Astrocyte (in vitro differentiated cells and primary cell): ENCODE data around the gene PARN. TPM values are rescaled to one million over a fixed set of nuclear protein-coding genes. Genes with fewer than 3 reads are reported as not detected.

Experiments
- DNase-seq: peaks from one replicate; pipeline ENCODE4 v3.0.0-alpha.2; 2010; ENCODE audit warnings: low read depth
- FAIRE-seq: peaks from 2 replicates; lab custom pipeline; 2011; peaks lifted over from hg19 to GRCh38; lab: Jason Lieb, UNC
- H2AFZ ChIP-seq: 2 replicates; pipeline ENCODE4 v1.6.0; 2012; ENCODE audit warnings: low read depth, low read length, inconsistent platforms
- H3K27ac ChIP-seq: 2 replicates; pipeline ENCODE4 v1.5.1; 2011; ENCODE audit warnings: low read depth, low read length, inconsistent platforms
- H3K27me3 ChIP-seq: 2 replicates; pipeline ENCODE4 v1.6.0; 2011; ENCODE audit warnings: low read length, inconsistent platforms; ENCODE audit not compliant: insufficient read depth
- H3K36me3 ChIP-seq: 2 replicates; pipeline ENCODE4 v1.5.1; 2011; ENCODE audit warnings: low read length, inconsistent platforms; ENCODE audit not compliant: insufficient read depth
- H3K4me1 ChIP-seq: 2 replicates; pipeline ENCODE4 v1.5.1; 2011; ENCODE audit warnings: low read length, inconsistent platforms; ENCODE audit not compliant: insufficient read depth
- H3K4me2 ChIP-seq: 2 replicates; pipeline ENCODE4 v1.6.0; 2012; ENCODE audit warnings: low read length, inconsistent platforms
- H3K4me3 ChIP-seq: 2 replicates; pipeline ENCODE4 v1.5.1; 2011; ENCODE audit warnings: low read depth, mild to moderate bottlenecking, low read length, inconsistent platforms; ENCODE audit not compliant: insufficient read depth
- H3K79me2 ChIP-seq: 2 replicates; pipeline ENCODE4 v1.6.0; 2012; ENCODE audit warnings: mild to moderate bottlenecking, low read length, inconsistent platforms; ENCODE audit not compliant: insufficient read depth
- H3K9ac ChIP-seq: 2 replicates; pipeline ENCODE4 v1.6.0; 2012; ENCODE audit warnings: mild to moderate bottlenecking, low read length, inconsistent platforms
- H3K9me3 ChIP-seq: 2 replicates; pipeline ENCODE4 v1.5.1; 2012; ENCODE audit warnings: low read depth, mild to moderate bottlenecking, low read length, inconsistent platforms; ENCODE audit not compliant: insufficient read depth
- H4K20me1 ChIP-seq: 2 replicates; pipeline ENCODE4 v1.6.0; 2012; ENCODE audit warnings: low read length, inconsistent platforms; ENCODE audit not compliant: insufficient read depth
- H3K27ac Mint-ChIP-seq: one replicate; pipeline ENCODE4 v1.8.0; 2021; ENCODE audit warnings: mild to moderate bottlenecking, mixed read lengths; ENCODE audit not compliant: unreplicated experiment
- H3K27me3 Mint-ChIP-seq: one replicate; pipeline ENCODE4 v1.8.0; 2021; ENCODE audit warnings: low read depth, mixed read lengths; ENCODE audit not compliant: unreplicated experiment
- H3K36me3 Mint-ChIP-seq: one replicate; pipeline ENCODE4 v1.8.0; 2021; ENCODE audit warnings: low read depth, mixed read lengths; ENCODE audit not compliant: unreplicated experiment
- H3K4me1 Mint-ChIP-seq: one replicate; pipeline ENCODE4 v1.8.0; 2021; ENCODE audit warnings: low read depth, mixed read lengths; ENCODE audit not compliant: unreplicated experiment
- H3K4me3 Mint-ChIP-seq: one replicate; pipeline ENCODE4 v1.8.0; 2021; ENCODE audit warnings: mild to moderate bottlenecking, moderate library complexity, mixed read lengths; ENCODE audit not compliant: unreplicated experiment
- H3K9me3 Mint-ChIP-seq: one replicate; pipeline ENCODE4 v1.8.0; 2021; ENCODE audit warnings: mild to moderate bottlenecking, mixed read lengths; ENCODE audit not compliant: unreplicated experiment
- CTCF ChIP-seq: IDR thresholded peaks from 2 replicates; pipeline ENCODE4 v1.5.1; 2011; ENCODE audit warnings: low read depth, mild to moderate bottlenecking, inconsistent platforms, low read length, moderate library complexity; ENCODE audit not compliant: insufficient read depth
- EZH2 ChIP-seq: IDR thresholded peaks from 2 replicates; pipeline ENCODE4 v1.6.1; 2012; ENCODE audit warnings: mild to moderate bottlenecking, low read length, inconsistent platforms; ENCODE audit not compliant: insufficient read depth
- total RNA-seq: library from RNA; stranded (reverse); gene quantifications from 2 replicates; pipeline ENCODE4 v1.2.1, GENCODE V29; 2021

Gene PARN
- total RNA-seq, 1 donor from 2014 or later: 26.1 TPM

- FAIRE-seq (no peak), DNase-seq (no peak)
- H3K9me3 ChIP-seq: no peaks in the 10 kb centered on the region
- Mint-ChIP-seq H3K4me3 (no peak overlapping the region), H3K9me3 (no peaks in the 10 kb centered on the region), H3K27me3 (no peaks in the 10 kb centered on the region), H3K4me1 (peaks cover 62% of the 10 kb centered on the region), H3K27ac (peak overlapping the region; percentile 84), H3K36me3 (peaks cover 10% of the 10 kb centered on the region)
- no peak overlapping the region for H3K9ac ChIP-seq
- no peak overlapping the region for H2AFZ ChIP-seq
- no peaks in the 10 kb centered on the region for H3K36me3 ChIP-seq
- peaks cover 14% of the 10 kb centered on the region for H3K4me1 ChIP-seq
- TF ChIP-seq CTCF (no peak), EZH2 (no peak)
- no peaks in the 10 kb centered on the region for H3K79me2 ChIP-seq
- no peaks in the 10 kb centered on the region for H3K27me3 ChIP-seq
- no peaks in the 10 kb centered on the region for H4K20me1 ChIP-seq
- no peak overlapping the region for H3K4me3 ChIP-seq
- H3K4me2 ChIP-seq: no peak overlapping the region
- H3K27ac ChIP-seq: no peak overlapping the region
These were observed 134.6 kb downstream of the PARN start for GRCh38 chr16:14495213-14496046.

- H3K36me3 Mint-ChIP-seq: peaks cover 10% of the 10 kb centered on the region
- H4K20me1 ChIP-seq: no peaks in the 10 kb centered on the region
- peak; percentile 47 for DNase-seq
- H3K9me3 ChIP-seq: no peaks in the 10 kb centered on the region
- H3K9me3 Mint-ChIP-seq: no peaks in the 10 kb centered on the region
- peaks cover 62% of the 10 kb centered on the region for H3K4me1 Mint-ChIP-seq
- H3K4me1 ChIP-seq: peaks cover 11% of the 10 kb centered on the region
- H3K9ac ChIP-seq: no peak overlapping the region
- peak overlapping the region; percentile 97 for H3K27ac Mint-ChIP-seq
- FAIRE-seq: no peak
- no peaks in the 10 kb centered on the region for H3K27me3 Mint-ChIP-seq
- no peak overlapping the region for H3K27ac ChIP-seq
- H3K4me2 ChIP-seq: no peak overlapping the region
- TF ChIP-seq EZH2 (no peak), CTCF (no peak)
- H3K4me3 ChIP-seq: no peak overlapping the region
- H2AFZ ChIP-seq: no peak overlapping the region
- no peaks in the 10 kb centered on the region for H3K36me3 ChIP-seq
- no peaks in the 10 kb centered on the region for H3K27me3 ChIP-seq
- no peaks in the 10 kb centered on the region for H3K79me2 ChIP-seq
- peak overlapping the region; percentile 70 for H3K4me3 Mint-ChIP-seq
These were observed 135.6 kb downstream of the PARN start for GRCh38 chr16:14494396-14494966.

GRCh38 chr16:14493791-14494190, 136.3 kb downstream of the PARN start:
- FAIRE-seq: no peak
- H3K36me3 Mint-ChIP-seq: peaks cover 10% of the 10 kb centered on the region
- no peak overlapping the region for H3K27ac Mint-ChIP-seq
- no peak for DNase-seq
- Histone ChIP-seq H3K79me2 (no peaks in the 10 kb centered on the region), H3K4me3 (no peak overlapping the region), H3K4me1 (peaks cover 11% of the 10 kb centered on the region), H3K9ac (no peak overlapping the region), H3K4me2 (no peak overlapping the region), H3K27ac (no peak overlapping the region), H3K9me3 (no peaks in the 10 kb centered on the region), H3K36me3 (no peaks in the 10 kb centered on the region), H3K27me3 (no peaks in the 10 kb centered on the region), H2AFZ (no peak overlapping the region), H4K20me1 (no peaks in the 10 kb centered on the region)
- H3K4me1 Mint-ChIP-seq: peaks cover 57% of the 10 kb centered on the region
- H3K27me3 Mint-ChIP-seq: no peaks in the 10 kb centered on the region
- TF ChIP-seq EZH2 (no peak), CTCF (no peak)
- H3K4me3 Mint-ChIP-seq: no peak overlapping the region
- no peaks in the 10 kb centered on the region for H3K9me3 Mint-ChIP-seq
